Effector memory CD4-positive, alpha-beta T cell (primary cell): ENCODE results near the gene PLEKHH1.

Source experiments
- DNase-seq, 3 donors: peaks; one replicate each; pipeline ENCODE4 v3.0.0-alpha.2; 2020
- H3K27ac ChIP-seq: 2 replicates; pipeline ENCODE4 v1.7.0; 2013; ENCODE audit warnings: mild to moderate bottlenecking, low read length, moderate library complexity; ENCODE audit not compliant: insufficient read depth, poor library complexity, severe bottlenecking
- H3K27me3 ChIP-seq: replicated peaks from 2 replicates; pipeline ENCODE4 v1.7.0; 2013; ENCODE audit warnings: mild to moderate bottlenecking, low read length; ENCODE audit not compliant: insufficient read depth, control insufficient read depth, poor library complexity, severe bottlenecking
- H3K36me3 ChIP-seq: 2 replicates; pipeline ENCODE4 v1.7.0; 2013; ENCODE audit warnings: mild to moderate bottlenecking, low read length, moderate library complexity; ENCODE audit not compliant: control insufficient read depth, insufficient read depth
- H3K4me1 ChIP-seq: 2 replicates; pipeline ENCODE4 v1.7.0; 2013; ENCODE audit warnings: low read length, mild to moderate bottlenecking; ENCODE audit not compliant: control insufficient read depth, insufficient read depth, poor library complexity, severe bottlenecking
- H3K4me3 ChIP-seq: 2 replicates; pipeline ENCODE4 v1.7.0; 2013; ENCODE audit warnings: low read length, low read depth, mild to moderate bottlenecking; ENCODE audit not compliant: insufficient read depth, poor library complexity, severe bottlenecking
- H3K9me3 ChIP-seq: 2 replicates; pipeline ENCODE4 v1.7.0; 2013; ENCODE audit warnings: mild to moderate bottlenecking, low read length, moderate library complexity; ENCODE audit not compliant: control insufficient read depth

The PLEKHH1 gene

GRCh38 chr14:67491741-67492507, 41.2 kb upstream of the PLEKHH1 start:
- H3K4me3 ChIP-seq = no peak overlapping the region
- no peaks in the 10 kb centered on the region for H3K36me3 ChIP-seq
- H3K9me3 ChIP-seq = peaks cover 4% of the 10 kb centered on the region
- no peak for DNase-seq
- no peaks in the 10 kb centered on the region for H3K27me3 ChIP-seq
- peaks cover 17% of the 10 kb centered on the region for H3K4me1 ChIP-seq
- no peak overlapping the region for H3K27ac ChIP-seq

GRCh38 chr14:67492538-67492937, 40.6 kb upstream of the PLEKHH1 start:
- no peak for DNase-seq
- Histone ChIP-seq H3K27ac (no peak overlapping the region), H3K36me3 (no peaks in the 10 kb centered on the region), H3K4me1 (peaks cover 11% of the 10 kb centered on the region), H3K9me3 (peaks cover 4% of the 10 kb centered on the region), H3K27me3 (no peaks in the 10 kb centered on the region), H3K4me3 (no peak overlapping the region)

- H3K27ac ChIP-seq = no peak overlapping the region
- H3K4me1 ChIP-seq = peaks cover 9% of the 10 kb centered on the region
- H3K27me3 ChIP-seq = no peaks in the 10 kb centered on the region
- no peak overlapping the region for H3K4me3 ChIP-seq
- H3K36me3 ChIP-seq = no peaks in the 10 kb centered on the region
- peaks cover 4% of the 10 kb centered on the region for H3K9me3 ChIP-seq
- no peak for DNase-seq
Measured at GRCh38 chr14:67493092-67493717, 39.9 kb upstream of the PLEKHH1 start.

GRCh38 chr14:67495827-67496226, 37.3 kb upstream of the PLEKHH1 start:
- H3K27me3 ChIP-seq = no peaks in the 10 kb centered on the region
- H3K9me3 ChIP-seq = peaks cover 4% of the 10 kb centered on the region
- no peak overlapping the region for H3K27ac ChIP-seq
- no peak overlapping the region for H3K4me3 ChIP-seq
- DNase-seq = no peak
- H3K36me3 ChIP-seq = no peaks in the 10 kb centered on the region
- H3K4me1 ChIP-seq = no peaks in the 10 kb centered on the region

- H3K4me1 ChIP-seq = no peaks in the 10 kb centered on the region
- no peak overlapping the region for H3K27ac ChIP-seq
- no peaks in the 10 kb centered on the region for H3K36me3 ChIP-seq
- no peak for DNase-seq
- H3K27me3 ChIP-seq = no peaks in the 10 kb centered on the region
- peaks cover 4% of the 10 kb centered on the region for H3K9me3 ChIP-seq
- H3K4me3 ChIP-seq = no peak overlapping the region
Measured at GRCh38 chr14:67497216-67497615, 35.9 kb upstream of the PLEKHH1 start.

- Histone ChIP-seq H3K27me3 (no peaks in the 10 kb centered on the region), H3K4me3 (no peak overlapping the region), H3K4me1 (no peaks in the 10 kb centered on the region), H3K36me3 (no peaks in the 10 kb centered on the region), H3K9me3 (peaks cover 4% of the 10 kb centered on the region), H3K27ac (no peak overlapping the region)
- DNase-seq = no peak
Measured at GRCh38 chr14:67497716-67498115, 35.4 kb upstream of the PLEKHH1 start.

GRCh38 chr14:67500981-67501380, 32.1 kb upstream of the PLEKHH1 start:
- Histone ChIP-seq H3K36me3 (no peaks in the 10 kb centered on the region), H3K4me1 (no peaks in the 10 kb centered on the region), H3K27ac (no peak overlapping the region), H3K4me3 (no peak overlapping the region), H3K9me3 (no peaks in the 10 kb centered on the region), H3K27me3 (no peaks in the 10 kb centered on the region)
- DNase-seq = no peak

GRCh38 chr14:67501670-67502069, 31.4 kb upstream of the PLEKHH1 start:
- H3K27ac ChIP-seq = no peak overlapping the region
- H3K9me3 ChIP-seq = no peaks in the 10 kb centered on the region
- DNase-seq = no peak
- H3K4me1 ChIP-seq = no peaks in the 10 kb centered on the region
- H3K27me3 ChIP-seq = no peaks in the 10 kb centered on the region
- H3K36me3 ChIP-seq = no peaks in the 10 kb centered on the region
- H3K4me3 ChIP-seq = no peak overlapping the region

GRCh38 chr14:67502867-67503266, 30.2 kb upstream of the PLEKHH1 start:
- no peak for DNase-seq
- H3K27me3 ChIP-seq = no peaks in the 10 kb centered on the region
- no peaks in the 10 kb centered on the region for H3K36me3 ChIP-seq
- H3K4me1 ChIP-seq = no peaks in the 10 kb centered on the region
- H3K4me3 ChIP-seq = no peak overlapping the region
- H3K9me3 ChIP-seq = no peaks in the 10 kb centered on the region
- H3K27ac ChIP-seq = no peak overlapping the region

GRCh38 chr14:67503331-67503730, 29.8 kb upstream of the PLEKHH1 start:
- no peak overlapping the region for H3K4me3 ChIP-seq
- H3K27ac ChIP-seq = no peak overlapping the region
- DNase-seq = no peak
- no peaks in the 10 kb centered on the region for H3K9me3 ChIP-seq
- H3K4me1 ChIP-seq = no peaks in the 10 kb centered on the region
- no peaks in the 10 kb centered on the region for H3K27me3 ChIP-seq
- H3K36me3 ChIP-seq = no peaks in the 10 kb centered on the region
